ENCODE results near the gene ZP3.
"Not testable (repeated sequence)": the region's sequence is repeated elsewhere in the genome, so short reads cannot be mapped to it uniquely, and the experiment has no call there.

The ZP3 gene

GRCh38 chr7:76442664-76443446, 18.1 kb downstream of the ZP3 start:
- DNase-seq (ENCODE audit: low read depth): not testable (repeated sequence)

- not testable (repeated sequence) for DNase-seq (ENCODE audit: low read depth)
Observed at GRCh38 chr7:76443846-76444245, 19.1 kb downstream of the ZP3 start.

DNA sequence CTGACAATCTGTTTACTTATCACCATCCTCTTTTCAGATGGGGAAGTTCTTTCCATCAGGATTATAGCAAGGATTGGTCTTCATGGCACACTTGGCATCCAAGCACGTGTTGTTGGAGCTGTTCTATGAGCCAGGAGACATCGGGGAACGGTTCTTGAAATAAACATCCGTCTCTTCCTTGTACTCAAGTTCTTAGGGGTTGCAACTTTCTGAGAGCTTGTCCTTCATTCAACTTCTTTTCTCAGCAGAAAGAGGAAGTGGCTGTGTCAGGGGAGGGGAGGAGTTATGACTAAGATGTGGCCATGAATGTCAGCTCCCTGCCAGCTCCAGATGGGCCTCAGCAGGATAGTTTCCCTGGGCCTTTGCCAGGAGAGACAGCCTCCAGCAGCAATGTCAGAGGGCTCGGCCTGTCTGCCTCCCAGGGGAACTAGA, 20.8 kb downstream of the ZP3 start:
- not testable (repeated sequence) for DNase-seq (ENCODE audit: low read depth)

DNA sequence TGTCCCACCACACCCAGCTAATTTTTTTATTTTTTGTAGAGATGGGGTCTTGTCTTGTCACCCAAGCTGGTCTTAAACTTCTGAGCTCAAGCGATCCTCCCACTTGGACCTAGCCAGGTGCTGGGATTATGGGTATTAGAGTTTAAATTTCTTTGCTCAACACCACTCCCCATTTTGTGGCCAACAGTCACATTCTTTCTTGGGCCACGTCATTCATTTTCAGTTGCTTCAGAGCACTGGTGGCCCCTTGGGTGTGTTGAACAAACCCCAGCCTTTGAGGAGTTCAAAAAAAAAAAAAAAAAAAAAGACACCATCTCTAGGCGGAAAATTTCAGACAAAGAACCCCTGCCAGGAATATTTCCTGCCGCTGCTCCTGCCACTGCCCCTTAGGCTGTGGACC, 32.3 kb downstream of the ZP3 start:
- DNase-seq (ENCODE audit: low read depth): not testable (repeated sequence)

DNA sequence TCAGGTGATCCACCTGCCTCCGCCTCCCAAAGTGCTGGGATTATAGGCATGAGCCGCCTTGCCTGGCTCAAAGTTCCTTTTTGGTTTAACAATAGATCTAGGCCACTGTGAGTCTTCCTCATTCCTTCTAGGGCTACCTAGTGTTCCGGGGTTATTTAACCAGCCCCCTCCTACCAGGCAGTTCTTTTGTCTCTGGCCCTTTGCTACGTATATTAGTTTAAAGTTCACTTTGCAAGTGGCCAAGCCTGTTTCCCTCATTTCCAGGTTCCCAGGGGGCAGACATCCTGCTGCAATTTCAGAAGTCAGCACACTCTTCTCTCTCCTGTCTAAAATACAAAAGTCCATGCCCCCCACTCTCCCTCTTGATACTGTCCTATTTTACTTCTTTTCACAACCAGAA, 33.8 kb downstream of the ZP3 start:
- DNase-seq (ENCODE audit: low read depth): not testable (repeated sequence)

DNA sequence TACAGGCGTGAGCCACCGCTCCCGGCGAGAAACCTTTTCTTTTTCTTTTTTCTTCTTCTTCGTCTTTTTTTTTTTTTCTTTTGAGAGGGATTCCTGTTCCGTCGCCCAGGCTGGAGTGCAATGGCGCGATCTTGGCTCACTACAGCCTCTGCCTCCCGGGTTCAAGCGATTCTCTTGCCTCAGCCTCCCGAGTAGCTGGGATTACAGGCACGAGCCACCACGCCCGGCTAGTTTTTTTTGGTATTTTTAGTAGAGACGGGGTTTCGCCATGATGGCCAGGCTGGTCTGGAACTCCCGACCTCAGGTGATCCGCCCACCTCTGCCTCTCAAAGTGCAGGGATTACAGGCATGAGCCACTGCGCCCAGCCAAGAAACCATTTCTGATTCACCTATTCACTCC, 36.0 kb downstream of the ZP3 start:
- DNase-seq (ENCODE audit: low read depth): not testable (repeated sequence)

- DNase-seq (ENCODE audit: low read depth): peak; percentile 20
Observed at GRCh38 chr7:76461464-76462101, 36.8 kb downstream of the ZP3 start, which contains the start of gene DTX2. Gene DTX2, plus strand, starts transcription at chr7:76461709. Its CDS starts 18,801 bp downstream, at chr7:76480510.

DNA sequence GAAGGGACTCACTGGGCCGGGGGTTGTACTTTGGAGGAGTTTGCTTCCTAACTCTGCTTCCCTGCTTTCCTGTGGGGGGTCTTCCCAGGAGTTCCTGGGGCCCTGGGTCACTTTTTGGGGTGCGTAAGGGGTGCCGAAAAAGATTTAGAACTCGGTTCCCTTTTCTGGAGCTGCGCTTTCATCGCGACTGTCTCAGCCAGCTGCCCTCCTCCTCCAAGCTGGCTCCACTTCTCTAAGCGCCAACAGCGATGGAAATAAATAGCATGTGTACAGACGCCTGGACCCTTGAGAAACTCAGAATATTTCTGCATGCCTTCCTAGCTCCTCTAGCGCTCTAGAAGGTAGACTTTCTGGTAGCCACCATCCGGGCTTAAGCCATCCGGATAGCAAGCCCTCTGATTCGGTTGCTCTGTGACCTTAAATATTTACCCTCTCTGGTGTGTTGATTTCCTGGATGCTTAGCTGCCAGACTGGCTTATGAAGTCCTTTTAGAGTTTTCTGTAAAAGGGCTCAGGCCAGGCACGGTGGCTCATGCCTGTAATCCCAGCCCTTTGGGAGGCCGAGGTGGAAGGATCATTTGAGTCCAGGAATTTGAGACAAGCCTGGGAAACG, 37.6 kb downstream of the ZP3 start:
- not testable (repeated sequence) for DNase-seq (ENCODE audit: low read depth)

- not testable (repeated sequence) for DNase-seq (ENCODE audit: low read depth)
Observed at GRCh38 chr7:76464959-76465358, 40.2 kb downstream of the ZP3 start.

- not testable (repeated sequence) for DNase-seq (ENCODE audit: low read depth)
Observed at GRCh38 chr7:76465950-76466349, 41.2 kb downstream of the ZP3 start.

DNA sequence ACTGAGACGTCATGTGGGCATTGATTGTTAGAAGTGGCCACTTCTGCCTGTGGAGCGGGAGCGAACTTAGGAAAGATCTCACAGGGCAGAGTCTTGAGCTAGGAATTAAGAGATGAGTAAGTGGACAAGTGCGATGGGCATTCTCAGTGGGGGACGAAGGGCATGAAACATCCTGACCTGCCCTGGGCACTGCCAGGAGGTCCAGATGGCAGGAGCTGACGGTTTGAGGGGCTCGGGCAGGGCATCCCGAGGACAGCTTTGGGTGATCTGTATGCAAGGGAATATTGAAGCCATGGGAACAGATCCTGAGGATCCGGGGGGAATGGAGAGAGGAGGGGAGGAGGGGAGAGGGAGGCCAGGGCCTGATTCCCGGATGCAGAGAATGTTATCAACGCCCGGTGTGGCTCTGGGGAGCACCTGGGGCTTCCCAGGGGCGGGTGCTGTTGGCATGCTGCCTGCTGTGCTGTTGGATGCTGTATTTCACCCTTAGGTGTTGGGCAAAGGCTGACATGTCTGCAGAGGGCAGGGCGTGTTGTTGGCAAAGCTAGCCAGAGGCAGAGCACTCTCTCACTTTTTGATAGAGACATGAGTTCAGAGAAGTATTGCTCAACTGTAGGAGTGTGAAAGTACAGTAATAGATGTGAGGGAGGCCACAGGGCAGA, 43.1 kb downstream of the ZP3 start:
- not testable (repeated sequence) for DNase-seq (ENCODE audit: low read depth)

GRCh38 chr7:76471556-76472221, 46.9 kb downstream of the ZP3 start:
- DNase-seq (ENCODE audit: low read depth): not testable (repeated sequence)

DNA sequence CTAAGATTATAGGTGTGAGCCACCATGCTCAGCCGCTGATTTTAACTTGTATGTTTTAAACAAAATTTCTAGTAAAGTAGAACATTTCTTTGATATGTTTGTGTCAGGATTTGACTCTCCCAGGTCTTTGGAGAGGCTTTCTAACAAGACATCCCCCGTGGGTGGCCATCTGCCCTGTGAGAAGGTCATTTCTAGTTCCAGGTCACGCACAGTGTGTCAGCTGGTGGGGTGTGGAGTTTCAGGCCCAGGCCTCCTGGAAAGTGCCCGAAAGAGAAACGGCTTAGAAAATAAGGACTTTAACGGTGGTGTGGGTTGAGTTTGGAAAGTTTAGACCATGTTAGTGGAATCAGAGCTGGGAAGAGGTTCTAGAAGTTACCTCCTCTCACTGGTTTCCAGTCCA, 48.3 kb downstream of the ZP3 start:
- not testable (repeated sequence) for DNase-seq (ENCODE audit: low read depth)

GRCh38 chr7:76476280-76476679, 51.5 kb downstream of the ZP3 start:
- not testable (repeated sequence) for DNase-seq (ENCODE audit: low read depth)

DNA sequence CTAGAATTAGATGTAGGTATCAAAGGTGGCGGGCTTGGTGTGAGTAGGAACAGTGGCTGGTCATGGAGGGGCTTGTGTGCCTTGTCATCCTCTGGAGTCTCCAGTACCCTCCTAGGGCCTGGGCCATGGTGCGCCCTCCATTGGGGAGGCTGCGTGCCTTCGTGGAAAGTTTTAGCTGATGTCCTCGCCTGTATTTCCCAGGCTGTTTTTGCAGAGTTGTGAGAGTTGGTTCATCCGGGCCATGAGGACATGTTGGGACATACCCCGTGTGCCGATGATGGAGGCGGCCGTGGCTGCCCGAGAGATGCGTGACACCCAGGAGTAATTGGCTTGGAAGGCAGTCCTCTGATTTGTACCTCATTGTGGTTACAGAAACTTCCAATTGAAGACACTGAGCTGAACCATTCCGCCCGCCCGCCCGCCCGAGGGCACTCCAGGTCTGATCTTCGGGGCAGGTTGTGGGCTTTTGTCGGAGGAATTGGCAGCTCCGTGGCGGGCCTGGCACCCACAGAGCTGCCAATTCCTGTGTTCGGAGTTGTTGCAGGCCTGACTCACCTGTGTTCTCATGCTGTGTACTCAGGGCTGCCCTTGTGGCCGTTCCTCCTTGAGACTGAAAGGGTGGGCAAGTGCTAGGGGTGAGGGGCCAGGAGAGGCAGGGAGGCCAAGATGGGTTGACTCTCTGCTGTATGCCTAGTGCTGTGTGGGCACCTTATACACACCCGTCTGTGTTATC, 52.2 kb downstream of the ZP3 start:
- not testable (repeated sequence) for DNase-seq (ENCODE audit: low read depth)

DNA sequence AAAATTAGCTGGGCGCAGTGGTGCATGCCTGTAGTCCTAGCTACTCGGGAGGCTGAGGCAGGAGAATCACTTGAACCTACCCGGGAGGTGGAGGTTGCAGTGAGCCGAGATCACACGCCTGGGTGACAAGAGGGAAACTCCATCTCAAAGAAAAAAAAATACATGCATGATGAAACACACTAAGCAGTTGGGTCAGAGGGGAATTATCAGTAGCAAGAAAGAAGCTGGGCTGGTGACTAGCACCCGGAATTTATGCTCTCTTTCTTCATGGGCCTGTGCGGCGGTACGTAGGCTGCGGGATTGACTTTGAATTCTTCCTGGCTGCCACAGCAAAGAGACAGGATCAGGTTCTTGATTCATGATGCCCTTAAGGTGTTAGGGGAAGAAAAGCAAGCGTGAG, 54.9 kb downstream of the ZP3 start:
- not testable (repeated sequence) for DNase-seq (ENCODE audit: low read depth)

DNA sequence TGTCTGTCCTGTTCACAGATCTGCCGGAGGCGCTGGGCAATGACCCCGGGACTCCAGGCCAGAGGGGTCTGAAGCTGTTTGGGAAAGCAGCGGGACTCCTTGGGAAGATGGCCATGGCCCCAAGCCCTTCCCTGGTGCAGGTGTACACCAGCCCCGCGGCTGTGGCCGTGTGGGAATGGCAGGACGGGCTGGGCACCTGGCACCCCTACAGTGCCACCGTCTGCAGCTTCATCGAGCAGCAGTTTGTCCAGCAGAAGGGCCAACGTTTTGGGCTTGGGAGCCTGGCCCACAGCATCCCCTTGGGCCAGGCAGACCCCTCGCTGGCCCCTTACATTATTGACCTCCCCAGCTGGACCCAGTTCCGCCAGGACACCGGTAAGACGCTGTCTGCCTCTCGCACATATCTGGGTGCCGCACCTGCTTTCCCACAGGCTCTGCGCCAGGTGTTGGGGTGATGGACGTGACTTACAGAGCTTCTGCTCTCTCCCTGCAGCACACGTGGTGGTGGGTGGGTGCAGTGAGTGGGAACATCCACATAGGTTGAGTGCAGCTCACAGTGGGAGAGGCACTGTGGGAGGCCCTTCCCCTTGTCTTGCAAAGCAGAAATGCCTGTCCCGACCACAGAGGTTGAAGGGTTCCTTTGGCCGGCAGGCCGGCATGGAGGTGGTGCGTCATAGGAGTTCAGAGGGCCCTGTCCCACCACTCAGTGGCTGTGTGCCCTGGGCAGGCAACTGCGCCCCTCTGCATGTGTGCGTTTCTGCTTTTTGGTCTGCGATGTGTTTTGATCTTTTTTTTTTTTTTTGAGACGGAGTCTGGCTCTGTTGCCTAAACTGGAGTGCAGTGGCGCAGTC, 55.9 kb downstream of the ZP3 start:
- not testable (repeated sequence) for DNase-seq (ENCODE audit: low read depth)

- DNase-seq (ENCODE audit: low read depth): not testable (repeated sequence)
Observed at GRCh38 chr7:76482660-76483059, 57.9 kb downstream of the ZP3 start.

DNA sequence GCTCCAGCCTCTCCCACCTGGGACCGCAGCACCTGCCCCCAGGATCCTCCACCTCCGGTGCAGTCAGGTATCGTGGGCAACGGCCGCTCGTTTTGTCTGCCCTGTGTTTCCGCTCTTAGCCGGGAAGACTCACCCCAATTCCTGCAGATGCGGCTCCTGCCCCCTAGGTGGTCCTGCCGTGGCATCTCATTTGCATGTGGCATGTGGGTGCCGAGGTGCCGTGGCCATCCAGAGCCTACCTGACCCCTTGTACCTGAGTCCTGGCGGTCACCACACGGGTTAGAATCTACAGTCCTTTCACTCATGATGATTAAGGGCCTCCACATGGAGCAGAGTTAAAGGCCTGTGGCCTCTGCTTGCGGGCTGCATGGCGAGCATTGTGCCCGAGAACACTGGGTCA, 58.3 kb downstream of the ZP3 start:
- DNase-seq (ENCODE audit: low read depth): not testable (repeated sequence)

DNA sequence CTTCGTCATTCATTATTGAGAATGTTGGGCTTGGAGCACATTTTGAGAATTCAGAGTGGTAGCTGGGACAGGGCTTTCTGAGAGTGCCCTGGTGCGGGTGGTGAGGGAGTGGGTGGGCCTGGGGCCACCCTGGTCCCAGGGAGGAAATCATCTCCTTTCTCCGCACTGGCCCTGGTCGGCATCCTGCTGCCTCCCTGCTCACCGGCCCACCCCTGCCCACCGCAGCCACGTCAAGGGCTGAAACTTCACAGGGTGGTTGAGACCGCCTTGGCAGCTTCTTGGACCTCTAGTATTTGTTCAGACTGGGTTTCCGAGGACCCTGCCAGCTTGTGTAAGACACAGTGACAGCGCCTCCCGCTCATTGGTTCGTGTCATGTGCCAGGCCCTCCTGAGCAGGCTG, 59.7 kb downstream of the ZP3 start:
- DNase-seq (ENCODE audit: low read depth): not testable (repeated sequence)
